ENCODE data around the gene AOPEP.

AOPEP gene

GRCh38 chr9:94993821-94994165 is 267.3 kb downstream of the AOPEP start:
- no peak for DNase-seq (ENCODE audit: low read depth)

GRCh38 chr9:94995048-94995693 is 268.7 kb downstream of the AOPEP start:
- no peak for DNase-seq (ENCODE audit: low read depth)

DNA sequence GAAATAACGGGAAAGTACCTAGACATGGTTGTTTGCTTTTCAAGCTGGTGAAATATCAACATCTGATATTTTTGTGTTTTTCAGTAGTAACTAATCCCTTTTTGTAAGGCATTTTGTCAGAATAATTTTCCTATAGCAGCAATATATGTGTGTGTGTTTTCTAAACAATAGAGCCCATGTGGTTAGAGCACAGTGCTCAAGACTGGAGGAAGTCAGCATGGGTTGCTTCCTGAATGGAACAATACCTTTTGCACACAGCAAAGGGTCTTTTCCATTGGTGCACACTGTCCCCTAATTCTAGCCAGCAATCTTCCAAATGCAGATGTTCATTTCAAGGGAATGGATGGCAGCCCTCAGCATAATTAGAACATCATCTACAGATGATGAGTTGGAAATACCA is 270.1 kb downstream of the AOPEP start:
- DNase-seq (ENCODE audit: low read depth), result no peak

GRCh38 chr9:94997727-94998126 is 271.2 kb downstream of the AOPEP start:
- DNase-seq (ENCODE audit: low read depth), result no peak

DNA sequence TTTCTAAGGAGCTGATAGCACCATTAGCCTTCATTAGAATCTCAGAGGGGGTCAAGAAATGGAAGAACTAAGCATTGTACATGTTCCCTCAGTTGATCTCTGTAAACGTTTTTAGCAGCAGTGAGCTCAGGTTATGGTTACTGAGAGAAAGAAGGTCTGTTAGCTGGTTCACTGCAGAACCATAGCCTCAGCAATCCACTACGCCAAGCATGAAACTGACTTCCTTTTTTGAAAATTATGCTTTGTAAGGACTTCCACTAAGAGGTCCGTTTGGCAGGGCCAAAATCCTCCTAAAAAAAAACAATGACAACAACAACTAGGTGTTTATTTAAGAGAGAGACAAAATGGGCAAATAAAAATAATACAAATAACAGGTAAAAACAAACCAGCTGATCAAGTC is 273.3 kb downstream of the AOPEP start:
- no peak for DNase-seq (ENCODE audit: low read depth)

- no peak for DNase-seq (ENCODE audit: low read depth)
These were observed 274.3 kb downstream of the AOPEP start for GRCh38 chr9:95000821-95001220.

DNA sequence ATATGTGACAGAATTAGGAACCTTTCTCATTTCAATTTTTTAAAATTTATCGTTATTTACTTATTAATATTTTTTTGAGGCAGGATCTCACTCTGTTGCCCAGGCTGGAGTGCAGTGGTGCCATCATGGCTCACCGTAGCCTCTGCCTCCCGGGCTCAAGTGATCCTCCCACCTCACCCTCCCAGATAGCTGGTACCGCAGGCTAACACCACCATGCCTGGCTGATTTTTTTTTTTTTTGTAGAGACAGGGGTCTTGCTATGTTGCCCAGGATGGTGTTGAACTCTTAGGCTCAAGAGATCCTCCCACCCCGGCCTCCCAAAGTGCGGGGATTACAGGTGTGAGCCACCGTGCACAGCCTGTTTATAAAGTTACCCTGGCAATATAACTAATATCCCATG is 275.2 kb downstream of the AOPEP start:
- no peak for DNase-seq (ENCODE audit: low read depth)

DNA sequence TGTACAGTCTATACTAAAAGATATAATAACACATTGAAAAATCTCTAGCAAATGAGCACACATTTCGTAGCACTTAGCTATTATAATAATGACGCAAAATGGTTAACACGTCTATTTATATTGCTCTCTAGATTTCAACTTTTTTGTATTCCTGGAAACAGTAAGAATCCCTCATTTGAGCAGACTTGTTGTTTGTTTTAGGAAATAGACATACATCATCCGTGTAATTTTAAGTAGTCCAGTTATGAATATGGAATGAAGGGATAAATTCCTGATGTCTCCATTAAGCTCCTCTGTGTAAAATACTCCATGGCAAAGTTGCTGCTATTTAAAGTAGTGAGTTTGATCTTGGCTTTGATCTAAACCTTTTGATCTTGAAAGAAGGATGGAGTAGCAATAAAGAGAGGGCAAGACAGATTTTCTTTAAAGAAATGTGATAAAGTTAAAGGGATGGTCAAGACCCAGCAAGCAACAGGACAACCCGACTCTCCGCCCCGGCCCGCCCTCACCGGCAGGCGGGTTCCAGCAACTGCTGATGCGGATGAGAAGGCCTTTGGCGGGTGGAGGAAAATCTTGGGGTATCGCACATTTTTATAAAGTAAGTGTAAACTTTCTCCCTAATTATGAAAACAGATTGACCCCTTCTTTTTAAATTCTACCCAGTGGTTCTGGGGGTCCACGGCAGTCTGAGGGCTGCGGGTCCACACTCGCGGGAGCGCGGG is 277.4 kb downstream of the AOPEP start:
- peak; percentile 80 for DNase-seq (ENCODE audit: low read depth)

GRCh38 chr9:95004411-95005277 is 278.1 kb downstream of the AOPEP start:
- peak; percentile 47 for DNase-seq (ENCODE audit: low read depth)

DNA sequence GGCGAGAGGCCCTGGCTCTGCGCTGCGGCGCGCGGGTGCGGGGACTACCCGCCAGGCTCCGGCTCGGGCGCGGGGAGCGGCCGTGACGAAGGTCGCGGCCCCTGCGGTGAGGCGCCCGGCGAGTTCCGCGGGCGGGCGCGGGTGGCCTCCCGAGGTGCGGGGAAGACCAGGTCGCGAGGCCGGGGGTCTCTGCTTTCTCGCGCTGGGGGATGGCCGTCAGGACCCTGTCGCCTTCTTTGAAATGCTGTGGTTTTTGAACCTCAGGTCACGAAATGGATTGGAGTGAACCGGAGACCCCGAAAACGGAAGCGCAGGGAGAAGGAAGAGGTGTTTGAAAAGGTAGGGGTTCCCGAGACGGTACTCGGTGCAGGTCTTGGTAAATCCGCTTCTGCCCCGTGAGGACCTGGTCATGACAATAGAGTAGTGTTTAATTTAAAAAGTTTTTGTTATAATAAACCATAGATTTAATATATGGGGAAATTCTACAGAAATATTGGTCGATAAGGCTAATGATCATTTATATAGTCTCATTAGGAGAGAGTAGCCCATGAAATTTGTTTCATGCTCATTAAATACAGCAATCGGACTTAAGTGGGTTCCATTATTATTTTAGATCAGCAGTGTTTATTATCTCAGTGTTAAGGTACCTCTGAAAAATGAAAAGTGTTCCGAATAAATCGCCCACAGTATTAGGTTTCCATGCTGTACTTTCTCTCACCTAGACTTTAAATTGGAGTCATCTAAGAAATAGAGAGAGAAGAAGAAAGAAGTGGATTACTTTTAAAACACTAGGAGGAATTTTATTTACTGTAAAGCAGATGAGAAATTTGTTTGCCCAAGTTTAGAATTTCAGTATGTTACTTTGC is 279.0 kb downstream of the AOPEP start:
- peak; percentile 27 for DNase-seq (ENCODE audit: low read depth)

DNA sequence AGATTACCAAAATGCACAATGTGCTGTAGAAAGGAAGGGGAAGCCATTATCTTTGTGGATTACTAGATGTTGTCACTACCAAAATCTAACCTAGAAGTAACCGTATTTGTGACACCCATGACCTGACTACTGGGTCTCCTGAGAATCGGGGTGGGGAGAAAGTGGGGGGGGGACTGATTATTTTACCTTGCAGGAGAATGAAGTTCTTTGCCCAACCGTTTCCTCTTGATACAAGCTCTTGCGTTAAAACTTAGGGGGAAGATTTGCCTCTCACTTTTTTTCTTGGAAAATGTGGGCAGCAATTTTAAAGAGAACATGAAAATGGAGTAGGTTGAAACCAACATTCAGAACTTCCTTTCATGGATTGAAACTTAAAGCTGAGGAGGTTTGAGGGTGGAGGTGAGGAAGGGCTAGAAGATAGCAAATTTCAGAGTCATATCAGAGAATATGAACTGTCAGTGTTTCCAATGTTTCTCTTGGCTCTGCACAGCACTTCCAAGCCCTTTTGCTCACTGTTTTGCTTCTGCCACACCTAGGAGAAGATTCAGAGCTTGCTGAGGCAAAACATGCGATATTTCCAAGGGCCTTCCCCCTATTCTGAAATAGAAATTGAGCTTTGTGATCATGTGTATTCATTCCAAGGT is 280.8 kb downstream of the AOPEP start:
- DNase-seq (ENCODE audit: low read depth), result peak; percentile 45

DNA sequence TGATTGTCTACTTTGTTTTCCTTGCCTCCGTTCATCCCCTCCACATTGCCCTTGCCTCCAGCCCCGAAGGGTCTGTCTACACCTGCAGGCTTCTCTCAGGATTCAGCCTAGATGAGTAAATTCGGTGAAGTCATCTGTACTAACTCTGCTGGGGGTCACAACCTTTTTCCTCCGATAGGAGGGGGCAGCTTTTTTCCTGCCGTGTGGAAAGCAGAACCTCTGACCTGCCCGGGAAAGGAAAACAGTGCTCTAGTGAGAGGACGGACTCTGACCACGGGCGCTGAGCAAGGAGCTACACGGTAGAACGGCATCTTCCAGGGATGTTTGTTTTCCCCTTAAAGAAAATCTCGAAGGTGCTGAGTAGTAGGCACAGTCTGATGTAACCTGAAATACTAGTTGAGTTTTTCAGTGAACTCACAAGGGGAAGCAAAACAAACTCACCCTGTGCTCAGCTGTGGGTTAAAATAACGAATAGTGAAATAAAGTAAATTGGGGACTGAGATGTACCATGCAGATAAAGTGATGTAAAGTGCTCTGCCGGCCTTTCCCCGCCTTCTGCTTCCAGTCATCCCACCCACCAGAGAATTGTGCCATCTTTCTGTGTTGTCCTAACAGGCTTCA is 281.8 kb downstream of the AOPEP start:
- peak; percentile 28 for DNase-seq (ENCODE audit: low read depth)

DNA sequence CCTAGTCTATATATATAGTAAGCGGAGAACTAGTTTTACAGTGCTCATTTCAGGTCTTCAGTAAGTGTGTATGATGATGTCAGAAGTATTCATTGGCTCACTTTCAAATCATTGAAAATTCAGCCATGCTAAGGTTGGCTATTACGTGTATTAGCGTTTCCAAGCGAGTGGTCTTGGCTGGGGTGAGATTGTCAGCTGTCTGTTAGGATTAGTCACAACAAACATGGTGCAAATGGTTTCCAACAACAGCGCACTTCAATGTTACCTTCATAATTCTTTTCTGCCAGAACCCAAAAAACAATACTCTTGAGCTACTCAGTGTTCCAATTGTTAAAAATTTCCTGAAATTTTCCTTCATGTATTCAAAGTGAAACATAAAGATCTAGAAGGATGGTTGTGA is 283.0 kb downstream of the AOPEP start:
- peak; percentile 26 for DNase-seq (ENCODE audit: low read depth)

- no peak for DNase-seq (ENCODE audit: low read depth)
These were observed 283.9 kb downstream of the AOPEP start for GRCh38 chr9:95010431-95010838.

- no peak for DNase-seq (ENCODE audit: low read depth)
These were observed 285.7 kb downstream of the AOPEP start for GRCh38 chr9:95012035-95012708.

- DNase-seq (ENCODE audit: low read depth), result no peak
These were observed 286.4 kb downstream of the AOPEP start for GRCh38 chr9:95012902-95013301.

- DNase-seq (ENCODE audit: low read depth), result no peak
These were observed 288.4 kb downstream of the AOPEP start for GRCh38 chr9:95014917-95015316.

DNA sequence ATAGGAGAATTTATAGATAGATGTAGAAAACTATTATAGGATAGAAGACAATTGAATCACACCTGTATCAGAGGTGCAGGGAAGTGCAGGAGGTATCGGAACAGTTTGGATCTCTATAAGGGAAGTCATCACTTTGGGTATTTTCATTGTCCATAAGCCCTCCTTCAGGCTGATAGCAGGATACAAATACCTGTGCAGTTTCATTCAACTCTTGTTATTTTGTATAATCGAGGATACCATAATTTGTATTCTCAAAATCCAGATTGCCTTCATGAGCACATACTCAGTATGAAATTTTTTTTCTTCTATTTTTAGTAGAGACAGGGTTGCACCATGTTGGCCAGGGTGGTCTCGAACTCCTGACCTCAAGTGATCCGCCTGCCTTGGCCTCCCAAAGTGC is 289.1 kb downstream of the AOPEP start:
- no peak for DNase-seq (ENCODE audit: low read depth)

GRCh38 chr9:95017062-95017461 is 290.6 kb downstream of the AOPEP start:
- DNase-seq (ENCODE audit: low read depth), result peak; percentile 40

- DNase-seq (ENCODE audit: low read depth), result no peak
These were observed 291.2 kb downstream of the AOPEP start for GRCh38 chr9:95017661-95018060.

All from iris pigment epithelial cell (primary cell).